ENCODE results near the gene STK38. TPM values are rescaled to one million over a fixed set of nuclear protein-coding genes. Genes with fewer than 3 reads are reported as not detected.

STK38 gene
- total and polyA plus RNA-seq, 2 donors (not counting 1 experiment from before 2014, with no cell fraction given), result 26.1 to 67.4 TPM

- H3K4me3 Mint-ChIP-seq, result no peak overlapping the region
- H3K9me3 ChIP-seq (ENCODE audit: control extremely low read depth in 1 of 3, control insufficient read depth in 2 of 3, insufficient read depth in 1 of 3, low read length in 2 of 3), result no peaks in the 10 kb centered on the region
- H3K79me2 ChIP-seq (ENCODE audit: control insufficient read depth, insufficient read depth, low read length), result no peaks in the 10 kb centered on the region
- H2AFZ ChIP-seq (ENCODE audit: insufficient read depth, low read depth, low read length, poor library complexity, severe bottlenecking), result no peak overlapping the region
- H3K27ac ChIP-seq (ENCODE audit: low read length in 2 of 2), result no peak overlapping the region
- intact Hi-C loops (cut with micrococcal nuclease), result loop anchor here (10.0 kb wide), 1 partner anchor 46 kb away; no protein-coding TSS in a partner anchor
- no peak for DNase-seq
- no peaks in the 10 kb centered on the region for H3K9me3 Mint-ChIP-seq (ENCODE audit: insufficient read depth)
- no peak overlapping the region for H3K27ac Mint-ChIP-seq
- 100% methylated on average over 1 of the region's 1 CpG for WGBS (ENCODE audit: insufficient coverage)
- TF ChIP-seq EZH2 (IDR thresholded peaks at IDR 0.05; ENCODE audit: borderline replicate concordance, insufficient read depth, low read depth, low read length, poor library complexity, severe bottlenecking) (no peak), CTCF (IDR thresholded peaks at IDR 0.05) (no peak)
- CTCF ChIA-PET, result interaction anchor here (1.3 kb wide), 1 partner anchor 56 kb away, joined by 3 read pairs; no protein-coding TSS in a partner anchor
- H3K36me3 ChIP-seq (replicated peaks in 1 of 2; ENCODE audit: control extremely low read depth in 1 of 2, control insufficient read depth in 1 of 2, extremely low read depth in 1 of 2, insufficient read depth in 2 of 2, low read length in 1 of 2), result peaks cover 1 to 36% of the 10 kb centered on the region in 2 experiments
- no peaks in the 10 kb centered on the region for H3K4me1 ChIP-seq (ENCODE audit: control insufficient read depth in 2 of 2, insufficient read depth in 2 of 2, low read length in 2 of 2)
- H4K20me1 ChIP-seq (ENCODE audit: control insufficient read depth, insufficient read depth, low read length, poor library complexity, severe bottlenecking), result no peaks in the 10 kb centered on the region
- no peaks in the 10 kb centered on the region for H3K27me3 Mint-ChIP-seq
- H3K4me3 ChIP-seq (ENCODE audit: control extremely low read depth in 1 of 5, extremely low read depth in 1 of 5, insufficient read depth in 1 of 5, low read depth in 2 of 5, low read length in 4 of 5), result no peak overlapping the region
- no peaks in the 10 kb centered on the region for H3K27me3 ChIP-seq (replicated peaks in 1 of 4; ENCODE audit: control extremely low read depth in 1 of 4, control insufficient read depth in 3 of 4, insufficient read depth in 4 of 4, low read length in 3 of 4)
- H3K4me1 Mint-ChIP-seq, result peaks cover 17% of the 10 kb centered on the region
- H3K4me2 ChIP-seq (replicated peaks; ENCODE audit: low read depth, low read length, poor library complexity, severe bottlenecking), result no peak overlapping the region
- ATAC-seq (ENCODE audit: low read depth), result no peak
- POLR2A ChIA-PET, result interaction anchor here (0.7 kb wide), 1 partner anchor 1845 kb away, joined by 13 read pairs; no protein-coding TSS in a partner anchor
- no peak overlapping the region for H3K9ac ChIP-seq (ENCODE audit: low read length)
Measured at GRCh38 chr6:36479256-36479655, 68.0 kb downstream of the STK38 start.

- Histone ChIP-seq H3K79me2 (ENCODE audit: control insufficient read depth, insufficient read depth, low read length) (no peaks in the 10 kb centered on the region), H3K27me3 (replicated peaks in 1 of 4; ENCODE audit: control extremely low read depth in 1 of 4, control insufficient read depth in 3 of 4, insufficient read depth in 4 of 4, low read length in 3 of 4) (no peaks in the 10 kb centered on the region), H3K9me3 (ENCODE audit: control extremely low read depth in 1 of 3, control insufficient read depth in 2 of 3, insufficient read depth in 1 of 3, low read length in 2 of 3) (no peaks in the 10 kb centered on the region), H2AFZ (ENCODE audit: insufficient read depth, low read depth, low read length, poor library complexity, severe bottlenecking) (no peak overlapping the region), H3K4me2 (replicated peaks; ENCODE audit: low read depth, low read length, poor library complexity, severe bottlenecking) (no peak overlapping the region), H3K9ac (ENCODE audit: low read length) (no peak overlapping the region), H3K27ac (ENCODE audit: low read length in 2 of 2) (no peak overlapping the region), H3K4me1 (ENCODE audit: control insufficient read depth in 2 of 2, insufficient read depth in 2 of 2, low read length in 2 of 2) (no peaks in the 10 kb centered on the region), H3K36me3 (replicated peaks in 1 of 2; ENCODE audit: control extremely low read depth in 1 of 2, control insufficient read depth in 1 of 2, extremely low read depth in 1 of 2, insufficient read depth in 2 of 2, low read length in 1 of 2) (peaks cover 1 to 33% of the 10 kb centered on the region in 2 experiments), H3K4me3 (ENCODE audit: control extremely low read depth in 1 of 5, extremely low read depth in 1 of 5, insufficient read depth in 1 of 5, low read depth in 2 of 5, low read length in 4 of 5) (no peak overlapping the region), H4K20me1 (ENCODE audit: control insufficient read depth, insufficient read depth, low read length, poor library complexity, severe bottlenecking) (no peaks in the 10 kb centered on the region)
- intact Hi-C loops (cut with micrococcal nuclease), result loop anchor here (10.0 kb wide), 1 partner anchor 47 kb away; no protein-coding TSS in a partner anchor
- no peak overlapping the region for H3K4me3 Mint-ChIP-seq
- no peak overlapping the region for H3K27ac Mint-ChIP-seq
- POLR2A ChIA-PET, result interaction anchor here (0.6 kb wide), 1 partner anchor 26 kb away, joined by 5 read pairs; no protein-coding TSS in a partner anchor
- TF ChIP-seq EZH2 (IDR thresholded peaks at IDR 0.05; ENCODE audit: borderline replicate concordance, insufficient read depth, low read depth, low read length, poor library complexity, severe bottlenecking) (no peak), CTCF (IDR thresholded peaks at IDR 0.05) (no peak)
- peaks cover 17% of the 10 kb centered on the region for H3K4me1 Mint-ChIP-seq
- DNase-seq (no peak), ATAC-seq (ENCODE audit: low read depth) (no peak)
- no peaks in the 10 kb centered on the region for H3K27me3 Mint-ChIP-seq
- no CpG with 5 or more reads among the region's 2 CpGs for WGBS (ENCODE audit: insufficient coverage)
- H3K9me3 Mint-ChIP-seq (ENCODE audit: insufficient read depth), result no peaks in the 10 kb centered on the region
- CTCF ChIA-PET, result interaction anchor here (1.2 kb wide), 1 partner anchor 288 kb away, joined by 4 read pairs; no protein-coding TSS in a partner anchor
Measured at GRCh38 chr6:36478051-36478526, 69.2 kb downstream of the STK38 start.

All from B cell (primary cell).